ENCODE measurements around the gene ACAD9.

- TF ChIP-seq POLR2AphosphoS5 (IDR thresholded peaks at IDR 0.05; ENCODE audit: borderline replicate concordance, low read depth, low read length) = no peak
- TF ChIP-seq EZH2 (IDR thresholded peaks at IDR 0.05) = no peak
- no peak for TF ChIP-seq FOXP2 (optimal IDR thresholded peaks at IDR 0.05; ENCODE audit: control extremely low read depth, extremely low read length, insufficient read depth)
These were observed 71.0 kb downstream of the ACAD9 start for GRCh38 chr3:128950223-128950938.

Measured in SK-N-MC (cell line).